HG03565 (cell line): ENCODE data around the gene FBXO24.
"Not testable (repeated sequence)": the region's sequence is repeated elsewhere in the genome, so short reads cannot be mapped to it uniquely, and the experiment has no call there.

Experiments
- ATAC-seq: cut with Tn5 transposase; IDR thresholded peaks from one replicate; pipeline ENCODE4 v1.9.1; 2021; ENCODE audit warnings: mild to moderate bottlenecking, moderate library complexity; ENCODE audit not compliant: unreplicated experiment

Gene FBXO24

GRCh38 chr7:100586266-100587025 is at the start of gene FBXO24:
Gene FBXO24, plus strand, starts transcription at chr7:100586328. Its CDS starts 298 bp downstream, at chr7:100586626.
- ATAC-seq: peak; percentile 82

GRCh38 chr7:100536695-100537094 is 49.4 kb upstream of the FBXO24 start:
- ATAC-seq: not testable (repeated sequence)

- no peak for ATAC-seq
These were observed 47.8 kb upstream of the FBXO24 start for GRCh38 chr7:100538348-100538653.

- peak; percentile 84 for ATAC-seq
These were observed 47.3 kb upstream of the FBXO24 start, which contains the start of gene AGFG2 for GRCh38 chr7:100538654-100539435. Gene AGFG2, plus strand, starts transcription at chr7:100539203. Its CDS starts 144 bp downstream, at chr7:100539347.

GRCh38 chr7:100539436-100540006 is 46.6 kb upstream of the FBXO24 start:
- ATAC-seq: no peak

- no peak for ATAC-seq
These were observed 45.9 kb upstream of the FBXO24 start for GRCh38 chr7:100540073-100540723.

GRCh38 chr7:100541309-100541708 is 44.8 kb upstream of the FBXO24 start:
- not testable (repeated sequence) for ATAC-seq

GRCh38 chr7:100543586-100543985 is 42.5 kb upstream of the FBXO24 start:
- ATAC-seq: no peak

- ATAC-seq: no peak
These were observed 41.7 kb upstream of the FBXO24 start for GRCh38 chr7:100544386-100544785.

GRCh38 chr7:100544967-100545359 is 41.2 kb upstream of the FBXO24 start:
- ATAC-seq: no peak

- ATAC-seq: peak; percentile 35
These were observed 40.6 kb upstream of the FBXO24 start for GRCh38 chr7:100545360-100546128.

- peak; percentile 28 for ATAC-seq
These were observed 39.8 kb upstream of the FBXO24 start for GRCh38 chr7:100546129-100546925.

GRCh38 chr7:100546926-100547800 is 39.0 kb upstream of the FBXO24 start:
- no peak for ATAC-seq

- no peak for ATAC-seq
These were observed 38.3 kb upstream of the FBXO24 start for GRCh38 chr7:100547872-100548271.

GRCh38 chr7:100548446-100548845 is 37.7 kb upstream of the FBXO24 start:
- not testable (repeated sequence) for ATAC-seq

GRCh38 chr7:100552532-100552931 is 33.6 kb upstream of the FBXO24 start:
- no peak for ATAC-seq

- ATAC-seq: no peak
These were observed 33.1 kb upstream of the FBXO24 start for GRCh38 chr7:100553032-100553431.

- no peak for ATAC-seq
These were observed 30.4 kb upstream of the FBXO24 start for GRCh38 chr7:100555701-100556100.

GRCh38 chr7:100556541-100556940 is 29.6 kb upstream of the FBXO24 start:
- ATAC-seq: no peak
